HepG2 (cell line): Measurements from ENCODE around the gene C1orf146. TPM values are rescaled to one million over a fixed set of nuclear protein-coding genes. Genes with fewer than 3 reads are reported as not detected.
A peak's percentile ranks its signal among the peaks of the same experiment; 100 is the strongest.

Experiments used
- ATAC-seq: fragments of 200-7000 bp; cut with Tn5 transposase; 3 replicates; pipeline ENCODE4 v1.9.1; 2020; ENCODE audit warnings: mild to moderate bottlenecking, moderate library complexity
- Bru-seq: library from RNA; stranded (reverse); fragments of 400-500 nt; gene quantifications from one replicate; lab custom pipeline; 2021; lab: Mats Ljungman, UMichigan
- BruChase-seq, 2 experiments: library from RNA; stranded (reverse); fragments of 400-500 nt; gene quantifications; one replicate each; lab custom pipeline; 2021; lab: Mats Ljungman, UMichigan
- BruUV-seq: library from RNA; stranded (reverse); fragments of 400-500 nt; replicated peaks from 2 replicates; lab custom pipeline; 2021; lab: Mats Ljungman, UMichigan
- CTCF ChIA-PET: fragments of 300-600 bp; formaldehyde crosslinking; extraction: SDS; loops from one replicate; lab custom pipeline; 2021; ENCODE audit warnings: low total read pairs, inconsistent platforms, low intra/inter-chr PET ratio; lab: Yijun Ruan, JAX
- POLR2A ChIA-PET: fragments of 350-600 bp; sonication (Branson Sonifier 250); formaldehyde crosslinking; loops from one replicate; lab custom pipeline; 2020; ENCODE audit warnings: antibody characterized with exemption, inconsistent platforms; lab: Yijun Ruan, JAX
- DNase-seq: peaks from one replicate; pipeline ENCODE4 v3.0.0-alpha.2; 2015; ENCODE audit warnings: low spot score
- FAIRE-seq: peaks from 3 replicates; lab custom pipeline; 2011; peaks lifted over from hg19 to GRCh38; lab: Jason Lieb, UNC
- H2AFZ ChIP-seq: one replicate; pipeline ENCODE4 v1.6.1; 2011; ENCODE audit warnings: low read length, inconsistent platforms
- H3K27ac ChIP-seq: fragments of 300-600 bp; 3 replicates; pipeline ENCODE4 v1.8.0; 2011; ENCODE audit warnings: mixed run types, mild to moderate bottlenecking, mixed read lengths, low read length, inconsistent platforms; ENCODE audit not compliant: insufficient read depth; ENCODE audit errors: extremely low read length
- H3K27me3 ChIP-seq, 2 experiments: fragments of 200-600 bp in 1 of 2; 2 replicates in 1 of 2; 3 replicates in 1 of 2; pipeline versions ENCODE4 v1.6.0 to v1.8.0; 2011; ENCODE audit warnings: low read length in 2 of 2, mild to moderate bottlenecking in 2 of 2, moderate library complexity in 2 of 2, inconsistent platforms in 1 of 2; ENCODE audit not compliant: insufficient read depth in 2 of 2, control insufficient read depth in 1 of 2
- H3K36me3 ChIP-seq, 2 experiments: fragments of 200-600 bp in 1 of 2; replicated peaks in 1 of 2; 2 replicates in 1 of 2; 3 replicates in 1 of 2; pipeline versions ENCODE4 v1.5.1 to v1.8.0; 2011; ENCODE audit warnings: low read length in 2 of 2, inconsistent platforms in 1 of 2; ENCODE audit not compliant: insufficient read depth in 2 of 2, control insufficient read depth in 1 of 2
- H3K4me1 ChIP-seq: 2 replicates; pipeline ENCODE4 v1.5.1; 2012; ENCODE audit warnings: low read length, inconsistent platforms; ENCODE audit not compliant: insufficient read depth
- H3K4me2 ChIP-seq: 2 replicates; pipeline ENCODE4 v1.6.0; 2011; ENCODE audit warnings: low read depth, low read length, inconsistent platforms
- H3K4me3 ChIP-seq, 3 experiments: fragments of 200-600 bp in 1 of 3; sonication (generic), shearing (Covaris generic) in 1 of 3; replicated peaks in 1 of 3; 2 replicates each; pipeline ENCODE4 v1.5.1; 2011 to 2016; ENCODE audit warnings: low read length in 3 of 3, inconsistent platforms in 2 of 3, low read depth in 2 of 3, mild to moderate bottlenecking in 2 of 3, control low read depth in 1 of 3, mixed read lengths in 1 of 3; ENCODE audit not compliant: insufficient read depth in 1 of 3
- H3K79me2 ChIP-seq: one replicate; pipeline ENCODE4 v1.6.1; 2011; ENCODE audit warnings: low read length, inconsistent platforms; ENCODE audit not compliant: insufficient read depth
- H3K9ac ChIP-seq: 2 replicates; pipeline ENCODE4 v1.6.0; 2011; ENCODE audit warnings: mild to moderate bottlenecking, low read depth, low read length, inconsistent platforms; ENCODE audit not compliant: insufficient read depth
- H3K9me3 ChIP-seq: 2 replicates; pipeline ENCODE4 v1.5.1; 2012; ENCODE audit warnings: mild to moderate bottlenecking, low read length
- H4K20me1 ChIP-seq: 2 replicates; pipeline ENCODE4 v1.6.0; 2011; ENCODE audit warnings: inconsistent platforms, mild to moderate bottlenecking, low read length, moderate library complexity; ENCODE audit not compliant: insufficient read depth
- HNF4A ChIP-seq: sonication (generic); formaldehyde crosslinking; IDR thresholded peaks from 2 replicates; pipeline ENCODE4 v1.4.0; 2020; ENCODE audit warnings: missing genetic modification reagents
- KAT2B ChIP-seq: fragments of 150-350 bp; IDR thresholded peaks from 2 replicates; pipeline ENCODE4 v1.6.1; 2014; ENCODE audit warnings: low read depth, low read length, borderline replicate concordance
- NFIB ChIP-seq: sonication (generic); formaldehyde crosslinking; IDR thresholded peaks from 2 replicates; pipeline ENCODE4 v1.9.0; 2021; ENCODE audit warnings: missing genetic modification reagents, mild to moderate bottlenecking, borderline replicate concordance
- WGBS: methylation state at CpG from one replicate; pipeline ENCODE4 v1.1.6; 2017; ENCODE audit warnings: low lambda C conversion rate; 5-methylcytosine and 5-hydroxymethylcytosine counted together
- in situ Hi-C: cut with HindIII; loops from 2 replicates; pipeline ENCODE4 v1.10.0; 2017; ENCODE audit warnings: low pct_unique_long_range_greater_than_20kb; ENCODE audit not compliant: extremely low pct_ligation_motif_present
- intact Hi-C: fragments of 100-400 bp; cut with micrococcal nuclease; formaldehyde crosslinking; loops from one replicate; pipeline ENCODE4 v1.10.0; 2022; ENCODE audit not compliant: unreplicated experiment
- long read RNA-seq, 2 experiments: library from RNA in 1 of 2; library from polyadenylated mRNA in 1 of 2; stranded (forward) in 1 of 2; unstranded in 1 of 2; transcript quantifications; one replicate each; pipeline ENCODE4 v2.0.0, GENCODE V29; 2019 to 2022
- polyA minus RNA-seq, 3 experiments: library from RNA; depleted of rRNA, polyadenylated mRNA; stranded (reverse); fragments of >200 nt; gene quantifications; 2 replicates each; pipeline ENCODE4 v1.2.3, GENCODE V29; 2011; ENCODE audit warnings: low replicate concordance in 1 of 3
- polyA plus RNA-seq, 8 experiments: library from polyadenylated mRNA; depleted of rRNA in 3 of 8; stranded (reverse) in 7 of 8; unstranded in 1 of 8; fragments of >200 nt; fragmentation: Illumina TruSeq in 4 of 8; extraction: Trizol in 4 of 8; gene quantifications; 2 replicates each; pipeline versions ENCODE4 v1.2.1 to v1.2.3, GENCODE V29; 2011 to 2016; ENCODE audit warnings: low read depth in 4 of 8, missing spikeins in 1 of 8, mixed read lengths in 1 of 8; ENCODE audit not compliant: insufficient read depth in 1 of 8
- total RNA-seq, 5 experiments: library from RNA; depleted of rRNA; stranded (reverse); fragments of >200 nt; fragmentation: Illumina TruSeq; extraction: Trizol; gene quantifications; 2 replicates each; pipeline ENCODE4 v1.2.3, GENCODE V29; 2016; ENCODE audit warnings: low read depth in 1 of 5
- TF ChIP-seq, protein P1 (sequence below): sonication (generic); formaldehyde crosslinking; IDR thresholded peaks from 2 replicates; pipeline ENCODE4 v1.8.0; 2022; ENCODE audit warnings: mild to moderate bottlenecking, missing genetic modification reagents, borderline replicate concordance

The C1orf146 gene, protein sequence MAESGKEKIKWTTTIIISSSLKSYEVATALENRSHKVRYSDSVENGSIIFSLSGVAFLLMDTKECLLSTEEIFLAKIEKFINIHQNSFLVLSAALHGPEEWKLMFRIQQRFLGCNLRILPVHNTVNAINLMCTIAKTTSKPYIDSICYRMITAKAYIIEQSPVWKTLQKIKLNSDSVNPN
- total RNA-seq (2016; rRNA removed; fragmentation: Illumina TruSeq; extraction: Trizol) (not detected in 2 replicates), polyA plus RNA-seq (2011; rRNA removed) (not detected in 2 replicates), polyA minus RNA-seq (2011; rRNA and poly(A)+ RNA removed; ENCODE audit: low replicate concordance) (not detected in 2 replicates), Bru-seq, nascent RNA (percentile 2 among the genes with signal in this experiment), BruChase-seq, experiment 1, labeled RNA remaining after a 6-hour chase (not detected), BruChase-seq, experiment 2, labeled RNA remaining after a 2-hour chase (percentile 7 among the genes with signal in this experiment)
- not detected in 2 replicates for total RNA-seq (2016; cell fraction: cytosol; rRNA removed; fragmentation: Illumina TruSeq; extraction: Trizol; ENCODE audit: low read depth)
- not detected in 2 replicates for total RNA-seq (2016; cell fraction: insoluble cytoplasmic fraction; rRNA removed; fragmentation: Illumina TruSeq; extraction: Trizol)
- not detected in 2 replicates for total RNA-seq (2016; cell fraction: membrane; rRNA removed; fragmentation: Illumina TruSeq; extraction: Trizol)
- total RNA-seq (2016; cell fraction: nucleus; rRNA removed; fragmentation: Illumina TruSeq; extraction: Trizol) = not detected in 2 replicates
- polyA plus RNA-seq (2011; cell fraction: cytosol; rRNA removed) = not detected in 2 replicates
- not detected in 2 replicates for polyA plus RNA-seq (2011; cell fraction: nucleus; rRNA removed)
- polyA plus RNA-seq (2012) = not detected in 2 replicates
- not detected in 2 replicates for polyA plus RNA-seq (2016; cell fraction: cytosol; fragmentation: Illumina TruSeq; extraction: Trizol; ENCODE audit: low read depth)
- not detected in 2 replicates for polyA plus RNA-seq (2016; cell fraction: insoluble cytoplasmic fraction; fragmentation: Illumina TruSeq; extraction: Trizol; ENCODE audit: low read depth)
- not detected in 2 replicates for polyA plus RNA-seq (2016; cell fraction: membrane; fragmentation: Illumina TruSeq; extraction: Trizol; ENCODE audit: low read depth)
- polyA plus RNA-seq (2016; cell fraction: nucleus; fragmentation: Illumina TruSeq; extraction: Trizol; ENCODE audit: insufficient read depth, low read depth) = not detected in 2 replicates
- not detected in 2 replicates for polyA minus RNA-seq (2011; cell fraction: cytosol; rRNA and poly(A)+ RNA removed)
- polyA minus RNA-seq (2011; cell fraction: nucleus; rRNA and poly(A)+ RNA removed) = not detected in 2 replicates
- long read RNA-seq, experiment 1 = 0 reads
- long read RNA-seq, experiment 2 = 0 reads

DNA sequence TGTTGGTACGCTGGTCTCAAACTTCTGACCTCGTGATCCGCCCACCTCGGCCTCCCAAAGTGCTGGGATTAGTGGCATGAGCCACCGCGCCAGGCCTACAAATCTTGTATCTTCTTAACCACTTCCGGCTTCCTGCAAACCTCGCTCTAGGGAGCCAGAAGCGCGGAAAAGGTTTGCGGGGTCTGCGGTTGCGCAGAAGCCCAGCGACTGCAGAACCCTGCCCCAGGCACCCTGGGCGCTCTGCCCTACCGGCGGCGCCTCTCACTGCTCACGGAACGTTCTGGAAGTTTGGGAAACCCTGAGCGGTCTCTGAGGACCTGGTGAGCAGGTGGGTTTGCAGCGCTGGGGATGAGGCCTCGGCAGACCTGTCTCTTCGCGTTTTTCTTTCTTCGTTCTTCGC, at the start of gene C1orf146:
TSS of gene C1orf146 (plus strand) at position 195 of the 400 bp plus-strand sequence. CDS start 13,506 bp downstream, outside the sequence.
- WGBS = 67% methylated on average over 12 of the region's 27 CpGs
- no peak for FAIRE-seq
- Histone ChIP-seq H4K20me1 (no peaks in the 10 kb centered on the region), H3K4me1 (no peaks in the 10 kb centered on the region), H3K79me2 (no peaks in the 10 kb centered on the region), H3K27me3 (peaks cover 0 to 1% of the 10 kb centered on the region in 2 experiments; a peak in 2 of 5 replicates), H2AFZ (no peak within 1 kb of the TSS), H3K9me3 (no peaks in the 10 kb centered on the region), H3K36me3 (no peaks in the 10 kb centered on the region), H3K9ac (no peak within 1 kb of the TSS), H3K4me3 (peak within 1 kb of the TSS in 1 of 3 experiments; percentile 31; a peak in 2 of 6 replicates), H3K4me2 (peak within 1 kb of the TSS; percentile 44; the same call in 1 of the 2 replicates), H3K27ac (no peak within 1 kb of the TSS)
- BruUV-seq = no TSS peak
- CTCF ChIA-PET = no interaction called here
- in situ Hi-C loops = no loop called here
- ATAC-seq = no peak
- TF ChIP-seq NFIB (CRISPR knock-in tag) (no peak), HNF4A (CRISPR knock-in tag) (no peak), KAT2B (no peak)
- TF ChIP-seq, protein P1, sequence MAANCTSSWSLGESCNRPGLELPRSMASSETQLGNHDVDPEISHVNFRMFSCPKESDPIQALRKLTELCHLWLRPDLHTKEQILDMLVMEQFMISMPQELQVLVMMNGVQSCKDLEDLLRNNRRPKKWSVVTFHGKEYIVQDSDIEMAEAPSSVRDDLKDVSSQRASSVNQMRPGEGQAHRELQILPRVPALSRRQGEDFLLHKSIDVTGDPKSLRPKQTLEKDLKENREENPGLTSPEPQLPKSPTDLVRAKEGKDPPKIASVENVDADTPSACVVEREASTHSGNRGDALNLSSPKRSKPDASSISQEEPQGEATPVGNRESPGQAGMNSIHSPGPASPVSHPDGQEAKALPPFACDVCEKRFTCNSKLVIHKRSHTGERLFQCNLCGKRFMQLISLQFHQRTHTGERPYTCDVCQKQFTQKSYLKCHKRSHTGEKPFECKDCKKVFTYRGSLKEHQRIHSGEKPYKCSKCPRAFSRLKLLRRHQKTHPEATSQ (CRISPR knock-in tag) = no peak
- POLR2A ChIA-PET = no interaction called here
- intact Hi-C loops = no loop called here
- DNase-seq = no peak
